ENCODE data around the gene SHQ1. TPM values are rescaled to one million over a fixed set of nuclear protein-coding genes. Genes with fewer than 3 reads are reported as not detected.

SHQ1 gene
- total RNA-seq, 4 donors from 2014 or later, result 11.0 to 105 (median 13.4) TPM

DNA sequence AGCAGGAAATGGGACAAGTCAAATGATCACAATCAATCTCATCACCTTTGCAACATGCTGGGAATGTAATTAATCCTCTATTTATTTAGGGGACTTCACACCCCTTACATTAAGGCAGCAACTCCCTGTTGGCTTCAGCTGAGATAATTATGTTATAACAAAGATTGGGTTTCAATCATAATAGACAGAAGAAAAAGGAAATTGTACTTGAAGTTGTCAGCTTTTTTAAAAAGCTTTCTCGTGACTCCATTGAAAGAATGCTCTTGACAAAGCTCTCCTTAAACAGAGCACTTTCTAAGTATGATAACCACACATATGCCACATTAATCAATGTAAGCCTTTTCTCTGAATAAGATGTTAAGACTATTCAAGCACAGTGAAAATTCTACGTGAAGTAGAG is 65.7 kb downstream of the SHQ1 start:
- Histone ChIP-seq H3K9me3 (no peaks in the 10 kb centered on the region), H3K36me3 (peaks cover 0 to 6% (median 0%) of the 10 kb centered on the region in 3 donors), H3K27ac (no peak overlapping the region), H3K27me3 (no peaks in the 10 kb centered on the region), H3K4me1 (no peaks in the 10 kb centered on the region), H3K4me3 (no peak overlapping the region)
- no peak for DNase-seq
- TF ChIP-seq POLR2A (IDR thresholded peaks at IDR 0.05), result no peak
- TF ChIP-seq, protein P1, sequence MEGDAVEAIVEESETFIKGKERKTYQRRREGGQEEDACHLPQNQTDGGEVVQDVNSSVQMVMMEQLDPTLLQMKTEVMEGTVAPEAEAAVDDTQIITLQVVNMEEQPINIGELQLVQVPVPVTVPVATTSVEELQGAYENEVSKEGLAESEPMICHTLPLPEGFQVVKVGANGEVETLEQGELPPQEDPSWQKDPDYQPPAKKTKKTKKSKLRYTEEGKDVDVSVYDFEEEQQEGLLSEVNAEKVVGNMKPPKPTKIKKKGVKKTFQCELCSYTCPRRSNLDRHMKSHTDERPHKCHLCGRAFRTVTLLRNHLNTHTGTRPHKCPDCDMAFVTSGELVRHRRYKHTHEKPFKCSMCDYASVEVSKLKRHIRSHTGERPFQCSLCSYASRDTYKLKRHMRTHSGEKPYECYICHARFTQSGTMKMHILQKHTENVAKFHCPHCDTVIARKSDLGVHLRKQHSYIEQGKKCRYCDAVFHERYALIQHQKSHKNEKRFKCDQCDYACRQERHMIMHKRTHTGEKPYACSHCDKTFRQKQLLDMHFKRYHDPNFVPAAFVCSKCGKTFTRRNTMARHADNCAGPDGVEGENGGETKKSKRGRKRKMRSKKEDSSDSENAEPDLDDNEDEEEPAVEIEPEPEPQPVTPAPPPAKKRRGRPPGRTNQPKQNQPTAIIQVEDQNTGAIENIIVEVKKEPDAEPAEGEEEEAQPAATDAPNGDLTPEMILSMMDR (IDR thresholded peaks at IDR 0.05), result no peak

DNA sequence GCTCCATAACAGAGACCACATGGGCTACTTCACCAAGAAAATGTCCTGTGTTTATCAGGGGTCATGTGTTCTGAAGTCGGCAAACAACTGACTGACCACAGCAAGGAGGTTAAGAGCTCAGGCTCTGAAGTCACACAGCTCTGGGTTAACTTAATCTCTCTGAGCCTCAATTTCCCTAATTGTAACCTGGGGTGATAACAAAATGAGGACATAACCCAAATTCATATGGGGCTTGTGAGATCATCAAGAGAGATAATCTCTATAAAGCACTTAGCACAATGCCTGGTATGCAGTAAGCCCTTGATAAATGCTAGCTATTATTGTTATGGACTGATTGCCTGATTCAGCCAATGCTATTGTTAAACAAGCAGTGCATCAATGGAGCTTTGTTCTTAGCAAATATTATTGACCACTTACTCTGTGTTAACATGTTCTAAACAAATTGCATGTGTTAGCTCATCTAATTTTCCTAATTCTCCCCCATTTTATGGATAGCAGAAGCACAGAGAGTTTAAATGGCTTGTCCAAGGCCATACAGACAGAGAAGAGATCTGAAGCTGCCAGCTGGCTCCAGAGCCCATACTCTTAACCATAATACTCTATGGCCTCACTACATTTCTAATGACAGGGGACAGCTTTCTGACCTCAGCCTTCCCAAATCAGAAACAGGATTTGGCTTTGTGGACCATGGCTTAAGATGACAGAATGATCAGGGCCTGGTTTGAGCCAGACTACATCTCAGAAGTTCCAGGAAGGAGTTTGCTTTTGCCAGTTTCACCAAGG is 78.3 kb downstream of the SHQ1 start:
- no peaks in the 10 kb centered on the region for H3K36me3 ChIP-seq
- no peak for DNase-seq
- H3K27ac ChIP-seq, result no peak overlapping the region
- H3K9me3 ChIP-seq, result no peaks in the 10 kb centered on the region
- TF ChIP-seq, protein P1 (IDR thresholded peaks at IDR 0.05), result no peak
- TF ChIP-seq POLR2A (IDR thresholded peaks at IDR 0.05), result no peak
- H3K27me3 ChIP-seq, result no peaks in the 10 kb centered on the region
- H3K4me3 ChIP-seq, result no peak overlapping the region
- no peaks in the 10 kb centered on the region for H3K4me1 ChIP-seq

DNA sequence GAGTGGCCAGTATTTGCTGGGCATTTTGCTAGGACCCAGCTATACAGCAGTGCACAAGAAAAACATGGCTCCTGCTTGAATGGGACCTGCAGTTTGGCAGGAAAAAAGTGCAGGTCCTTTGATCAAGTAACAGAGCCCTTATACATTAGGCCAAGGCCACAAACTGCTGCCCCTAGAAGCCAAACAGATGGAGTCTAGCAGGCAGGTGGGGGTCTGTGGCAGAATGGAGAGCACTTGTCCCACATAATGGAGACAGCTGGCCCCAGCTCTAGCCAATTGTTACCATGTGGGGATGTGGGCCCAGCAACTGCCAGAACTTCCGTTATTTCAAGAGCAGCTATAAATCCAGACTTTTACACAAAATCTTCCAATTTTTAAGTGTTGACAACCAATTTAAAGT is 79.3 kb downstream of the SHQ1 start:
- Histone ChIP-seq H3K27me3 (no peaks in the 10 kb centered on the region), H3K36me3 (no peaks in the 10 kb centered on the region), H3K4me3 (no peak overlapping the region), H3K27ac (no peak overlapping the region), H3K9me3 (no peaks in the 10 kb centered on the region), H3K4me1 (no peaks in the 10 kb centered on the region)
- no peak for TF ChIP-seq POLR2A (IDR thresholded peaks at IDR 0.05)
- TF ChIP-seq, protein P1 (IDR thresholded peaks at IDR 0.05), result no peak
- no peak for DNase-seq

DNA sequence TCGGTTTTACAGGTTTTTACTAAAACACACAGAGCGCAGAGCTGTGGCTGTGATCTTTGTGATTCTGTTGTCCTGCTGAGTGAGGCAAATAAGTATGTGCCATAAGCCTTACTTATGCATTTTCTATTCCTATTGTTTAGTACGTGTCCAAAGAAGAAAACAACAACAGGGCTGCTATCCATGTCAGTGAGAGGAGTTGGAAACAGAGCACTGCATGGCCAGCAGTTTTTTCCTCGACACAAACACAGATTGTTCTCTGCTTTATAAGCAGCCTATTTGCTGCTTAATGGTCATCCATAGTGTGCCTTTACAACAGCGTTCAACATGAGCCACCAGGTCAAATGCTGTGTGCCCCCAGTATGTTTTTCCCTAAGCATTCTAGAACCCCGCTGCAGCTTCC is 79.8 kb downstream of the SHQ1 start:
- no peaks in the 10 kb centered on the region for H3K27me3 ChIP-seq
- DNase-seq, result no peak
- no peaks in the 10 kb centered on the region for H3K9me3 ChIP-seq
- TF ChIP-seq, protein P1 (IDR thresholded peaks at IDR 0.05), result no peak
- TF ChIP-seq POLR2A (IDR thresholded peaks at IDR 0.05), result no peak
- H3K4me1 ChIP-seq, result no peaks in the 10 kb centered on the region
- no peaks in the 10 kb centered on the region for H3K36me3 ChIP-seq
- no peak overlapping the region for H3K27ac ChIP-seq
- no peak overlapping the region for H3K4me3 ChIP-seq

DNA sequence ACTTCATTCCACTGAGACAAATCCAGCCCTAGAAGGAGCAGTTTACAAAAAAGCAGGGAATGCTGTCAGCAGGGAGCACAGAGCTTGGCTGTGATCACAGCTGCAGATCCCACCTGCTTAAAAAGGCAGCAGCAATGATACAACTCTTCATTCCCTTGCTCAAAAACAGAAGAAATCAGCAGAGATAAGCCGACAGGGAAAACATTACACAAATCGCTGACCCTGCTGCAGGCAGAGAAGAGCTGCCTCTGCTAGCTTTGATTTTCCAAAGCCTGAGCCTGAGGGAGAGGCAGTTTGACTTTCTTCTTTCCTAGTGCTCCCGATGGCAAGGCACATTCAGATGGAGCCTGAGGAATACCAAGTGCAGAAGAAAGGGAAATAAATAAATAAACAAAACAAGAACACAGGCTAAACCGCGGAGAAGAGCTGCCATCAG is 80.2 kb downstream of the SHQ1 start:
- no peak for DNase-seq
- no peaks in the 10 kb centered on the region for H3K27me3 ChIP-seq
- no peak overlapping the region for H3K27ac ChIP-seq
- no peaks in the 10 kb centered on the region for H3K36me3 ChIP-seq
- no peaks in the 10 kb centered on the region for H3K4me1 ChIP-seq
- no peak for TF ChIP-seq POLR2A (IDR thresholded peaks at IDR 0.05)
- TF ChIP-seq, protein P1 (IDR thresholded peaks at IDR 0.05), result no peak
- no peaks in the 10 kb centered on the region for H3K9me3 ChIP-seq
- H3K4me3 ChIP-seq, result no peak overlapping the region
